ENCODE data around the gene DUS1L.

The DUS1L gene

DNA sequence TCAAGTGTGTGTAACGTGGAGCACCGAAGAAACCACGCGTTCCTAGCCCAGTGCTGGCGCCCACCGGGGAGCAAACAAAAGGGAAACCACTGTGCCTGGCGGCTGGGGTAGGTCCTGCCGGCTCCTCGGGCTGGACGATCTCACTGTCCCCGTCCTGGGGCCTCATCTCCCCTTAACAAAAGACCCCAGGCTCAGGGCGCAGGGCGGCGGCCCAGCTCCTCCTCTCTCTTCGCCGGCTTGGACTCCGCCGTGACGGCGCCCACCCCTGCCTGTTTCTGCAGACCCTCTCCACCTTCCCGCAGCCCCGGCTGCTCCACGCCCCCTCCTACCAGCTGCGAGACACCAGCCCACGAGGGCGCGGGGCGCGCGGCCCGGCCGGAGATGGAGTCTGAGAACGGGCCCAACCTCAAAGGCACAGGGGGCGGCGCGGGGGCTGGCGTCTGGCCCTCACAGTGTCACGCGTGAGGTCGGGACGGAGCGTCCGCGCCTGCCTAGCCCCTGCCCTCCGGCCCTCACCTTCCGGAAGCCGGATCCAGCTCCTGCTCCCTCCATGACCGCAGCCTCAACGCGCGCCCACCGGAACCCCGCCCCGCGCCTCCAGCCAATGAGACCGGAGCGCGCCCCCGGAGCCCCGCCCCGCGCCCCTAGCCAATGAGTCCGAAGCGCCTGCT lies 43.2 kb downstream of the DUS1L start, which contains the start of gene CENPX:
TSS of gene CENPX (minus strand) at position 569 of the 671 bp plus-strand sequence. CDS start at position 552, 17 bp downstream.
- DNase-seq = no peak

DNA sequence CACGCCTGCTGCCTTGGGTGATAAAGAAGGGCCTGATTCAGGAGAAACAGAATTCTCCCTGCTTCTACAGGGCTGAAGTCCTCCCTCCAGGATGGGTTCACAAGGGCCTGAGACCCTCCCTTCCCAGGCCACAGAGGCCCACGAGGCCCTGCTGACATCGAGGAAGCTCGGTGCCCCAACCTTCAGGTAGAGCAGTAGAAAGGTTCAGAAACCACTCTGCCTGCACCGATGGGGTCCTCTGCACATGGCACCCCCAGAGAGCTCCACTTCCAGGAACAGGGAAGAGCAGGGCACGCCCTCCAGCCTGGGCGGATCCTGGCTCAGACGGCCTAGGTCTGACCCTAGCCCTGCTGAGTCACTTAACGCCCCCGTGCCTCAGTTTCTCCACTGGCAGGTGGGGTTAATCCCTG lies 43.7 kb downstream of the DUS1L start:
- no peak for DNase-seq

DNA sequence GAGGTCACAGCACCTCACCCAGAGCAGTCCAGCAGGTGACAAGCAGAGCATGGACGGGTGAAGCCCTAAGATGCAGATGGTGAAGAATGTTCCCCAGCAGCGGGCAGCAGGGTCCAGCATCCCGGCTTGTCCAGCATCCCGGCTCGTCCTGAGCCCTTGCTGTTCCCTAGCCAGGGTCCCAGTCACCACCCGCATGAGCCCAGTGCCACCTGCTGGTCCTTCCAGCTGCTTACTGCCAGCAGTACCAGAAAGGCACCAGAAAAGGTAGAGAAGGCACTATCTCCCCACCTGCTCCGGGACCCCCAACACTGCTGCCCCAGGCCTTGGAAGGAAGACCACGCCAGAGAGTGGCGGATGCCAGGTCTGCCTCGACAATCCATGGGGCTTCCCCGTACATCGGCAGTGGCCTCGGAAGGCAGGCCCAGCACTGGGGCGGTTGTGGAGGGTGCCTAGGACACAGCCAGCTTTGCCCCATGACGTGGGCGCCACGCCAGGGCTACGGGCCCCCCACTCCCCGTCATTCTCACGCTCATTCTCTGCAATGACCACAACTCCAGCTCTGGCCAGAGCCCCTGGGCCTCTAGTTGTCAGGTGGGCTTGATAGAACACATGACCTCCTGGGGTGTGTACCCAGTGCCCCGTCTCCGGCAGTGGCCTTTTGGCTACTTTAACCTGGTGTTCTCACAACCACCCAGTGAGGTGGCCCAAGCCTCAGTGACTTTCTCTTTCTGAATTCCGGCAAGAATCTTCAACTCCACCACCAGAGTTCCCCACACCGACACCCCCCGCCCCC lies 44.3 kb downstream of the DUS1L start:
- DNase-seq = peak; percentile 80

DNA sequence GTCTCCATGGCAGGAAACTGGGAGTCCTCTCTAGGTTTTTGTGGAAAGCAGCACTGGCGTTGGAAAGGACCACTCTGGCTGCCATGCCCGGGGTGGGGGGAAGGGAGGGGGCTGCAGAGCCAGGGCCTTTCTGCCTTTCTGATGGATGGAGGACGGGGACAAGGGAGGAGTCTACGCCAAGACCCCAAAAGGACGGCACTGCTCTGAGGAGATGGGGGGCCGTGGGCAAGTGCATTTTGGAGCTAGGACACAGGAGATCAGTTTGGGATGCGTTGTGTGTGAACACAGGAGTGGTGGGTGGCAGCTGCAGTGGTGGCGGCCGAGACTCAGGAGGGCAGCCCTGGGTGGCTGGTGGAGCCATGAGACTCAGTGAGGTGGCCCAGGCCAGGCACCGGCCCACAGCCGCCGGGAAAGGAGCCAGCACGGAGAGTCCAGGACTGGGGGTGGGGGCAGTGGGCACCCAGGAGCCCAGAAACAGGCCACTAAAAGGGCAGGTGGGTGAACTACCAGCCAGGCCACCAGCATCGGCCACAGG lies 45.0 kb downstream of the DUS1L start:
- DNase-seq = no peak

DNA sequence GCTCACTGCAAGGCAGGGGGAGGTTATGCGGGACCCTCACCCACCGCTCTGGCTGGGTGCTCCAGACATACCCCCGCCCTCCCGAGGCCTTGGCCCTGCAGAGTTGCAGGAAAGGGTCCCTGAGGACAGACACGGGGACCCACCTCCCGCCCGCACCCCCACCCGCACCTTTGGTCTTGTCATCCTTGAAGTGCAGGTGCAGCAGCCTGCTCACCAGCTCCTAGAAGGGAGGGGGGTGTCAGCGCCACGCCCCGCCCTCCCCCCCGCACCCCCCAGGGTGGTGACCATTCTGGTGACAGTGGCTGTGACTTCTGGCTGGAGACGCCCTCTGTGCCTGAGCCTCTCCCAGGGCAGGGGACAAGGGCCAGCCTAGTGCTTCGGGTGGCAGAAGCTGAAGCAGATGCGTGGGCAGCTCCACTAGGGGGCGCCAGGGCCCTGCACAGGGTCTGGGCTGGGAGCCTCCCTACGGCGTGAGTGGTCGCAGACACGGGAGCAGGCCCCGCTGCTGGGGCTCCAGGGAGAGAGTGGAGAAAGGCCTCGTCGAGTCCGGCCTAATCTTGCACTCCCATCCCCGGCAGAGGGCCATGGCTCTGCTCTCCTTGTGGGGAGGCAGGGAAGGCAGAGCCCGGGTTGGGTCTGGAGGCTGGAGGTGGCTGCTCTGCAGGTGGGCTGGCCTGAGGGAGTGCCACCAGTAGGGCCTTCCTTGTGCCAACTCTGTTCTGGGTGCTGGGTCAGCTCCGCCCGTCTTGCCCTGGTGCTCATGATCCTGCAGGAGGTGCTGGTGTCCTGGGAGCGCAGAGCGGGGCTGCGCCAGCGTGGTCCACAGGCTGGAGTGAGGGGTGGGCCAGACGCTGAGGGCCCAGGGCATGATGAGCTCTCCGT lies 45.7 kb downstream of the DUS1L start:
- no peak for DNase-seq

DNA sequence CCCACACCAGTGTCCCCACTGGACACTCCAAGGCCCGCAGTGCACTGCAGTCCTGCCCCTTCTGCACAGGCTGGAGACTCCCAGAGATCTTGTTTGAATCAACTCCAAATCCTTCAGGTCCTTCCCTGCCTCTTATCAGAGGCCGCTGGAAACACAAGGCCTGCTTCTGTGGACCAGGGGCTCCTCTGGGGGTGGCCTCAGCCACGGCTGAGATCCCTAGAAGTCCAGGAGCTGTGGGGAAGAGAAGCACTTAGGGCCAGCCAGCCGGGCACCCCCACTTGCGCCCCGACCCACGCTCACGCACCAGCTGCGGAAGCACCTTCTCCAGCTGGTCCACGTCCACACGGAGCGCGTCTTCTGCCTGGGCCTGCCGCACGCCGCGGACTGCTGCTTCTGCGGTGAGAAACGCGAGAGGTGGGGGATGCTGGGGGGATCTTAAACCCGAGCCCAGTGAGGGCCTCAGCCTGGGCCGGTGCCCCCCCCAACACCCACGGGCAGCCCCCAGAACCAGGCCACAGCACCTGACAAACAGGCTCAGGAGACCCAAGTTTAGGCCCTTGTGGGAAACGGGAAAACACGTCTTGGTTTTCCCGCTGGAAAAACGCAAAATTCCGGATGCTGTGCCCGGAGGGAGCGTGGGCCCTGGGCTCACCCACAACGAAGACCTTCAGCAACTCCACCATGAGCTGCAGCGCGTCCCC lies 46.5 kb downstream of the DUS1L start:
- DNase-seq = no peak

DNA sequence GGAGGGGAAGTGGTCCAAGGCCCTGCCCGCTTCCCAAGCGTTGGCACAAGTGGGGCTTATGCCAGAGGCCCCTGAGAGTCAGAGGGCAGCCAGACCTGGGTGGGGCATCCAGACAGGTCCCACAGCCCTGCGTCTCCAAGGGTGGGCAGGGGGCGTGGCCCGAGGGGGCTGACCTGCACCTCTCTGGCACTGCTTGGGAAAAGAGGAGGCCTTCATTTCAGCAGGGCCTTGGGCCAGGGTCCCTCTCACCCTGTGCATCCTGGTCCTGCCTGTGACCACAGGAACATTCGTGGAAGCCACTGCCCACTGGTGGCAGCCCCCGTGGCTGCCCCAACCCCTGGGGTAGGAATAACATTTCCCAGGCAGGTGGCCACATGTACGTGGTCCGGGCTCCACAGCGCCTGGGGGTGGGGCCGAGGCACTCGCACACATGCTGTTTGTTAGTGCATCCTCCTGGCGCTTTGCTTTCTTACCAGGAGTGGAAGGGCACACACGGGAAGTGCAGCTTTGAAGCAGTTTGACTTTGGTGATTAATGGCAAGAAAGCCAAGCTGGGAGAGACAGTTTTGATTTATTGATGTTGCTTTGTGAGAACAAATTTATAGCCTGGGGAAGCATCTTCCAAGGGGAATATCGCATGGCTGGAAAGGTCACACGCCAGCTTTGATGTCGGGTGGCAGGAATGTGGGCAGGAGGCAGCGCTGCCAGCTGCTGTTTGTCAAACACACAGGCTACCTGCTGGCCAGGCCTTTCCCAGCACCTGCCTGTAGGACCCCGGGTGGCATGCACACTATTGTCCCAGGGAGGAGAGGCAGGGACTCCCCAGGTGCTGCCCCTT lies 47.2 kb downstream of the DUS1L start:
- no peak for DNase-seq

DNA sequence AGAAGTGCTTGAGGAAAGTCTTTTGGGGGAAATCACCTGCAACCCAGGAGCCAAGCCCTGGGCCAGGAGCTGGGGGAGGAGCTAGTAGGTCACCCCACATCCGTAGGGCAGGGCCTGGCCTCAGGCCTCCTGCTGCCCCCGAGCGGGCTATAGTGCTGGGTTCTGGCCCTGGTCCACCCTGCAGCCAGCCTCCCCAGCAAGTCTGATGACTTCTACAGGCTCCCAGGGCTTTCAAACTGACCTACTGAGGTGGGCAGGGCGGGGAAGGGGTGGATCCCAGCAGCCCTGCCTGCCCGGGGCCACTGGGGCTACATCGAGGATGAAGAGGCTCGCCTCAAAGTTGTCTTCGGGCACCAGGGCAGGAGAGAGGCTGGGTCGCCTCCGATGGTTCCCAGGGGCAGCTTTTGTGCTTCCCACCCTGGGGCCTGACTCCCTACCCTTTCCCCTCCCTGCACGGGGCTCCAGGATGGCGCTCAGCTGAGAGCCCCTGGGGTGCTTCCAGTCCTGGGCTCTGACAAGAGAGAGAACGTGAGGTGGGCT lies 47.9 kb downstream of the DUS1L start:
- DNase-seq = no peak

DNA sequence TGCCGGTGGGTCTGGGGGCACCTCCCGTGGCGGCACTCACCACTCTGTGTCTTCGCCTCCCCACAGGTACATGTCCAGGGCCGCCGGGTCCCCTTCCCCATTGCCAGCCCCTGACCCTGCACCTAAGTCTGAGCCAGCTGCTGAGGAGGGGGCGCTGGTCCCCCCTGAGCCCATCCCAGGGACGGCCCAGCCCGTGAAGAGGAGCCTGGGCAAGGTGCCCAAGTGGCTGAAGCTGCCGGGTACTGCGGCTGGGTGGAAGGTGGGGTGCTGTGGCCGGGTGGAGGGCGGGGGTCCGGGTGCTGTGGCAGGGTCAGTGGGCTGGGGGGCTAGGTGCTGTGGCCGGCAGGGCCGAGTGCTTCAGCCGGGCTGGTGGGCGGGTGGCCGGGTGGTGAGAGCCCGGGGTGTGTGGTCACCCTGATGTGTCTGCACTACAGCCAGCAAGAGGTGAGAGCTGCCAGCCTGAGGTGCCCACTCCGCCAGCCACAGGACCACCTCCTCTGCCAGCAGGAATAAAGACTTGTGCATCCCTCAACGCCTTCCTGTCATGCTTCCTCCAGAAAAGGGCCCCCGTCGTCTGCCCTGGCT lies 48.6 kb downstream of the DUS1L start:
- DNase-seq = no peak

DNA sequence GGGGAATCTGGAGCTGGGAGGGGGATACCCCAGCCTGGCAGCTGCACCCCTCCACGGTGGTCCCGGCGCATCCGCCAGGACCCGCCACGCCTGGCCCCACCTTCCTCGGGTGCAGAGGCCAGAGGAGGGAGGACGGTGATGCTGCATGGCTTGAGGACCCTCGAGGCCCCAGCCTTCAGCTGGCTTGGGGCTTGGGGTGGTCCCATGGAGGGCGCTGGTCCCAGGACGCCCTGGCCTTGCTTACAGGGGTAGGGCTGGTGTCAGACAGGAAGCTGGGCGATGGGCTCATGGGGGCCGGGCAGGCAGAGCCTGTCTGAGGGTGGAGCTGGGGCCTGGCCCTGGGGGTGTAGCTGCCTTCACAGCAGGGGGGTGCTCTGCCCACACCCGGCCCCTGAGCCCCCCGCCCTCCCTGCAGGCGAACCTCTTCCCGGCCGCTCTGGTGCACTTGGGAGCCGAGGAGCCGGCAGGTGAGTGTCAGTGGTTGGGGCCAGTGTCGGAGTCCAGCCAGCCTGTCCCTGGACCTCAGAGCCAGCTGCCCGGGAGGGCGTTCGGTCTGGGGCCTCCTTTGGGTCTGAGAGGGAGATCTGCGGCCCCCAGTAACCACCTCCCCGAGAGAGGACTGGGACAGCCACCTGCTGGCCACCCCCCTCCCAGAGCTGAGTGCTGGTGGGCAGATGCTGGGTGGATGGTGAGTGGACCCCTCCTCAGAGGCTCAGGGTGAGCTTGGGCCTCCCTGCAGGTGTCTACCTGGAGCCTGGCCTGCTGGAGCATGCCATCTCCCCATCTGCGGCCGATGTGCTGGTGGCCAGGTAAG lies 49.3 kb downstream of the DUS1L start:
- no peak for DNase-seq

DNA sequence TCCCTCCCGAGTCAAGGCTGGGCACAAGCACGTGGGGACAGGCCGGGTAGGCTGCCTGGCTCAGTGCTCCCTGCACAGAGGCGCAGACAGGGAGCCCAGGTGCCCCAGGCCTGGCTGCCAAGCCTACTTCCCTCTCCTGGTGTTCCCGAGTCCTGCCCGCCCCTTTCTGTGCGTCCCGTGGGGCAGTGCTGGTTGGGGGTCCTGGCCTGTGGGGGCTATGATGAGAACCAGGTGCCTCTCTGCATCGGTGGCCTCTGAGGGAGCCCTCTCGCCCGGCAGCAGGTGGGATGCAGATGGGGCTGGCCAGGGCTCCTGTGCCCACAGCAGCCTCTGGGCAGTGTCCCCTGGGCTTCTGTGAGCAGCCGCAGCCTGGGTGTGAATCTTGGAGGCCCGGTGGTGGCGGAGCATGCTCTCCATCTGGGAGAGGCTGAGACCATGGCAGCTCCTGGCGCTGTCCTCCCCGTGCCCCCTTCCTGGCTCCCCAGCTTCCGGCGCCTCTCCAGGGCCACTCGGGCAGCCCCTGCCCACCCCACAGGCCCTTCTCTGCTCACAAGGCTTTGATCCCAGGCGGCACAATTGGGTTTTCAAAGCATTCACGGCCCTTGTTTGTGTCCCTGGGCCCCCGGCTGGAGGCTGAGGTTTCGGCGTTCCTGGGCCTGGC lies 50.2 kb downstream of the DUS1L start:
- no peak for DNase-seq

DNA sequence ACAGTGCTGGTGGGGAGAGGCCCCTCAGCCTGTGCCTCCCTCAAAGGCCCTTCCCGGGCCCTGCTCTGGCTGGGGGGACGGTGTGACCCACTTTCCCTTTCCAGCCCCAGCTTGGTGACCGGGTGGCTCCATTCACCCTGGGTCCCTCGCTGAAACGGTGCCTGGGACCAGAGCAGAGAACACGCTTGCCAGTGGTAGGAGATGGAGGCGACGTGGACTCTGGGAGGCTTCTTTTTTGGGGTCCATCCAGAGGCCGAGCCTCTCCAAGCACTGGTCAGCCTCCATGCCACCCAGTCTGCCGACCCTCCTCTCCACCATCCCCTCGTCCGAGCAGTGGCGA lies 50.7 kb downstream of the DUS1L start:
- DNase-seq = no peak

DNA sequence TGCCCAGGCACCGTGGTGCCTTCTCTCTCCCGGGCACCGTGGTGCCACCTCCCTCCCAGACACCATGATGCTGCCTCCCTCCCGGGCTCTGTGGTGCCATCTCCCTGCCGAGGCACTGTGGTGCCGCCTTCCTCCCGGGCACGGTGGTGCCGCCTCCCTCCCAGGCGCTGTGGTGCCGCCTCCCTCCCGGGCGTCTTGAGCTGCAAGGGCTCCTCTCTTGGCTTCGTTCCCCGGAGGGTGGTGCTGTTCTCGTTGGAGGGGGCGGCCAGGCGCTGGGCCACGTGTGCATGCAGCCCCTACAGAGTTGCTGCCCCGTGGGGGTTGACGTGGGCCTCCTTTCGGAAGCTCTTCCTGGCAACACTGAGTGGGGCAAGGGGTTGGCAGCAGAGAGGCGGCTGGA lies 51.2 kb downstream of the DUS1L start:
- no peak for DNase-seq

DNA sequence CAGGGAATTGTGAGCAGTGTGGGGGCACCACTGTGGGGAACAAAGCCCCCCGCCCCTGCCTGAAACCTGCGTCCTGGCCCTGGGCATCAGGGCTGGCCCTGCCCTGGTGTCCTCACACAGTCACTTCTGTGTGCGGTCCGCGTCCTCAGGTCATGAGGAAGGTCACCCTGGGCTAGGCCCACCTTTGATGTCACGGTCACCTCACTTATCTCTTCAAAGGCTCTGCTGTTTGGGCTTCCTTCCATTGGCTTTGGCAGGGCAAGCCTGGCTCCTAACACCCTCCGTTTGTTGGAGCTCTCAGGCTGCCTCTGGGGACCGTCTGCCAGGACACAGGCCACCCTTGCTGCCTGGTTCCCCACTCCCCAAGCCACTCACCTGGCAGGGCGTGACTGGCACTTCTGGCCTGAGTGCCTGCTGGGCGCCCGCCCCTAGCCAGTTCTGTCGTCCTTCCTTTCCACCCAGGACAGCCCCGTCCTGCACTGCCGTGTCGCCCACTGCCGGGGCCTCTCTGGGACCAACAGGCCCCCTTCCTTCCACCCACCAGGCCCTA lies 51.8 kb downstream of the DUS1L start:
- DNase-seq = no peak

DNA sequence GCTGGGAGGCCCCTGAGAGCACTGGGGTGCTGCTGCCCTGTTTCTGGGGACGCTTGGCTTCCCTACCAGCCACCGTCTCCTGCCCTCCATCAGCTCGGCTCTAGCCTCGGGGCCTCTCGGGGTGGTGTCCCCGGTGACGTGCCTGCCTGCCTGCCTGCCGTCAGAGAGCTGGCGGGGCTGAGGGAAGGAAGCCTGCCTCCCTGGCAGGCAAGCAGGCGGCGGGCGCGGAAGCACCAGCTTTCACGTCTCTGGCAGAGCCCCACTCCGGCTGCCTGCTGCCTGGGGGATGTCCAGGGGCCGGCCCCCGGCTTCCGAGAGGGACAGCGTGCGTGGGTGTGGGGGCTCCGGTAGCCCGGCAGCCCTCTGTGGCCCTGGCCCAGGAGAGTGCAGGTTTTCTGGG lies 52.3 kb downstream of the DUS1L start:
- peak; percentile 69 for DNase-seq

DNA sequence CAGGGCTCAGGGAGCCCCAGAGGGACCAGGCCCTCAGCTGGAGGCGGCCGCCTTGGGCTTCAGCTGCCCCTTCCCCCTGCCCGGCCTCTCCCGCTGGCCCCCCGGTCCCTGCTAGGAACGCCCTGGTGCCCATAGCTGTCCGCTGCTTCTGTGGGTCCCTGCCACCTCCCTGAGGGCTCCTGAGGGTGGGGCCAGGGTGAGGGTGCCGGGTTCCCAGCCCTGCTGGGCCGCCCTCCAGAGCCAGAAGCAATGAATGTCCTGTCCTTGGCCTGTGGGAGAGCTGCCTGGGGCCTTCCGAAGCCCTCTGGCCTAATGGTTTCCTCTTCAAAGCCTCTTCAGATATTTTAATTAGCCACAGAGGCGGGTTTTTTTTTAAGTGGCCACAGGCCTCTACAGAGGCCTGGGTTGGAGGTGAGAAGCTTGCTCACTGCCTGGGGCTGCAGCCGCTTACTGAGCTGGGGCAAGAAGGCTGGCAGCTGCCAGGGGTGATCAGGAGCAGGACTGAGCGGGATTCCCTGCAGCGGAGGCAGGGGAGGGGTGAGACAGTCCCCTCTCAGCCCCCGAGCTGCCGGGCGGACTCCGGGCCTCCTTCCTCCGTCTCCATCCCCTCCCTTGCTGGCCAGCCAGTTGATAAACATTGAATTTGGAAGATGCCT lies 52.8 kb downstream of the DUS1L start:
- DNase-seq = no peak

DNA sequence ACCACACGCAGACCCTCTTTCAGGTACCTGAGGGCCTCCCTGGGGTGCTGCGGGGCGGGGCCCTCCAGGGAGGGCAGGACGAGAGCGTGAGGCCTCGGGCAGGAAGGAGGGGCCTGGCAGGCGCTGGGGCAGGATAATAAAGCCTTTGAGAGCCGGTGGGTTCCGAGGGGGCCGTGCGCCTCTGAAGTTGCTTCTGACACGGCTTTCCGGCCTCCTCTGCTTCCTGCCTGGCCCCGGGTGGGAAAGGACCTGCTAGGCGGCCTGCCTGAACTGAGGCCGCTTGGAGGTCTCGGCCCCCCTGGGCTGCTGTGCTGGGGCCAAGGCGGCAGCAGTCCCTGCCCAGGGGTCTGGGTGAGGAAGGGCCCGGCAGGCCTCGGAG lies 53.4 kb downstream of the DUS1L start:
- DNase-seq = no peak

DNA sequence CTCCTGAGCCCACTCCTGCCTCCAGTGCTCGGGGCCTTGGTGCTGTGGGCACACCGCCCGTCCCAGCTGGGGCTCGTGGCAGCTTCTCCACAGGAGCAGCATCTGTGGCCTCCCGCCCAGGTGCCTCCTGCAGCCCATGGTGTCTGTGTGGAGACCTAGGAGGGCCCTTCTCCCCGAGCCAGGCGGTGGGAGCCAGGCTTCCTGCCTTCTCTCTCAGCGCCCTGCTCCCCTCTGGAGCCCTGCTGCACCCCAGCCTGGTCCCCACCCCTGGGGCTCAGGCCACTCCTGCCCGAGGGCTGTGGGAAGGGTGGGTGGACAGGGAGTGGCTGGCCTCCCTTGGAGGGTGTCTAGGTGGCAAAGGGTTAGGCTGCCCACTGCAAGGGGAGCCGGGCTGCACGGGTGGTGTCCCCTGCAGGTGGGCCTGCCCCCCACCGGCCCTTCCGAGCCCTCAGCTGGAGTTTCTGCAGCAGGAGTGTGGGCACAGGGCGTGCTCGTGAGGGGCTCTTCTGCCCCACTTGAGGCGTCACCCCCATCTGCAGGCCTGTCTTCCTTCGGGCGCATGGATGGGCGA lies 53.9 kb downstream of the DUS1L start:
- DNase-seq = no peak
